Lung microvascular endothelial cell (primary cell): ENCODE data around the gene S100B. TPM values are rescaled to one million over a fixed set of nuclear protein-coding genes. Genes with fewer than 3 reads are reported as not detected.

ENCODE experiments used
- DNase-seq, 2 donors: peaks; one replicate each; pipeline versions ENCODE4 v3.0.0 to v3.0.0-alpha.2; 2010; ENCODE audit warnings: low read depth in 2 of 2
- total RNA-seq: library from RNA; depleted of rRNA; stranded (reverse); fragments of >200 nt; gene quantifications from 2 replicates; pipeline ENCODE4 v1.2.1, GENCODE V29; 2014

Gene S100B
- total RNA-seq, 1 donor from 2014 or later = under 0.01 TPM

- no peak for DNase-seq
Measured at GRCh38 chr21:46628868-46629267, 24.0 kb upstream of the S100B start.

DNA sequence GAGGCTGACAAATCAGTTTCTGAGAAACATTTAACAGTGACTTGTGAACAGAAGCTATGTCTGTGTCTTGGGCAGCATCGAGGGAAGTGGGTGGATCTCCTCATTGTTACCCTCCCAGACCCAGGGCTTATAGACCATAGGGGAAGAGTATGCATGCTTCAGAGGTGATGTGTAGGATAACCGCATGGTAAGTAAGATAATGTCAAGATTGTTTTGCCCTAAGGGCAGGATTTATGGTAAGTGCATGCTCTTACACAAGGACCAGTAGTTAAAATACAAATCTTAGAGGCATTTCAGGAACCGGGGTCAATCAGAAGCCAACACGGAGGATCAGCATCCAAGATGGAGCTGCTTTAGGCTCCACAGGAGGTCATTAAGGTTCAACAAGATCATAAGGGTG, 22.8 kb upstream of the S100B start:
- no peak for DNase-seq

DNA sequence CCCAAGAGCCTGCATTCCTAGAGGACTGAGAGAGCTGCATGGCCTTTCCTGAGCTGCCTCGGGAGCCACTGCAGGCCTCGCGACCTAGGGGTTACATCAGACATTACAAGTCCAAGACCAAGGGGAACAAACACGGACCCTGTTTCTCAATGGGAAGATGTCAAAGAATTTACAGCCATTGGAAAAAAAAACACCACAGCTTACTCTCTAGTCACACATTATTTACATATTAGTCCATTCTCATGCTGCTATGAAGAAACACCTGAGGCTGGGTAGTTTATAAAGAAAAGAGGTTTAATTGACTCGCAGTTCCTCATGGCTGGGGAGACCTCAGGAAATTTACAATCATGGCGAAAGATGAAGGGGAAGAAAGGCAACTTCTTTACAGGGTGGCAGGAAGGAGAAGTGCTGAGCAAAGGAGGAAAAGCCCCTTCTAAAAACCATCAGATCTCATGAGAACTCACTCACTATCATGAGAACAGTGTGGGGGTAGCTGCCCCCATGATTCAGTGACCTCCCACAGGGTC, 22.2 kb upstream of the S100B start:
- DNase-seq = no peak

- DNase-seq = no peak
Measured at GRCh38 chr21:46626536-46626935, 21.7 kb upstream of the S100B start.

- DNase-seq = no peak
Measured at GRCh38 chr21:46625759-46626158, 20.9 kb upstream of the S100B start.

DNA sequence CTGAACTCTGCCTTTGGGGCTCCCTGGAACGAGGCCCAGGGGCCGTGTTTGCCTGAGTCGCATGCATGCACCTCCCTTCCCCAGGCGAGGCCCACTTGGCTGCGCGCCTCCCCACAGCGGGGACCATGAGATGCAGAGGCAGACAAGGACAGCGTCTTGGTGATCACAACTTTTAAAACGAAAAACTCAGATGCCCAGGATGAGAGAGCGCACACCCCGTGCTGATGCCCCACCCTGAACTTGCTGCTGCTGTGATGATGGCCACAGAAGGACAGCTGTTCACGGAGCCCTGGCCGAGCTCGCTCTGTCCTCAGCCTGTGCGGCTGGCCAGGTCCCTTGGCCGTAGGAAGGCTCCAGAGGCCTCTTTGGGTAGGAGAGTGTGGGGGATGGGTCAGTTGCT, 19.2 kb upstream of the S100B start:
- DNase-seq = no peak

DNA sequence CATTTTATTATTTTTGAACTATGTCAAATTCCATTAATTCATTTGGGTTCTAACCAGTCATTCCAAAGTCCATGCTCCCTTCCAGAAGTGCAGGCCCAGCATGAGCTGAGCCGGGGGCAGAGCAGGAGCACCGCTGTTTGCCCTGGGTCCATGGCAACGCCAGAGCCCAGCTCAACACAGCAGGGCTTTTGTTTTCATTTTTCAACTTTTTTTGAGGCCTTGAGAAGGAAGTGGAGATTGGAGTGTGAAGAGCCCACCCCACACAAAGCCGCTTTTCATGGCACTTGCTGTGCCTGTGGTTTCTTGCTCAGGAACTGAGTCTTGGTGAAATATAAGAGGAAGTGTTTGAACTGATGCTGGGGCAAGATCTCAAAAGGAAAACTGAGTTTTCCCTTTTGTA, 17.3 kb upstream of the S100B start:
- peak in 1 of 2 donors; percentile 32 for DNase-seq

DNA sequence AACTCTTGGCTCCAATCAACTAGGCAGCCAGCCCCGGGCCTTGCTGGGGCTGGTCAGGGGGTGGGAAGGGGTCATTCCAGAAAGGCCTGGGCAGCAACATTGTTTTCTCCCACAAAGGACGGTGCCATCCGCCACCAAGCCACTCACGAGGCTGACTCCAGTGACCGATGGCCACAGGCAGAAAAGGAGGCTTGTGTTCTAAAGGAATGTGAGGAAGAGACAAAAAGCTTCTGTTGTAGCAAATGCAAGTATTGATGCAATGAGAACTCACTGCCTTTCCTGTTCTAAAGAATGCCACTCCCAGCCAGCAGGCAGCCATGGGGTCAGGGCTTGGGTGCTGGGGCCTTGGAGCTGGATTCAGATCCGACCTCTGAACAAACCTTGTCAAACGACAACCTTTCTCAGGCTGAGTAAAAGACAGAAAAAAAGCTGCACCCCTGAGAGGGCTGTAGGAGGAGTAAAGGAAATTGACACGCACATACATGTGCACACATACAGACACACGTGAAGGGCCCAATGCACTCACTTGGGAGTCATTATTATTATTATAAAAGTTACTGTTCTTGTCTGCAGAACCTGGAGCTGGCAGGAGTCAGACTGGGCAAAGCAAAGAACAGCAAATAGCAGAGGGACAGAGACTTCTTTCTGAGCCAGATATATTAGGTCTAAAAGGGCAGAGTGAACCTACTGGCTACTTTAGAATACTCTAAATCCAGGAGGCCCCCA, 16.7 kb upstream of the S100B start:
- no peak for DNase-seq

GRCh38 chr21:46620846-46621245, 16.0 kb upstream of the S100B start:
- no peak for DNase-seq

GRCh38 chr21:46619846-46620245, 15.0 kb upstream of the S100B start:
- no peak for DNase-seq

- DNase-seq = no peak
Measured at GRCh38 chr21:46618738-46619379, 14.0 kb upstream of the S100B start.

- peak; percentile 15 to 24 for DNase-seq
Measured at GRCh38 chr21:46617267-46618051, 12.6 kb upstream of the S100B start.

GRCh38 chr21:46616656-46617055, 11.8 kb upstream of the S100B start:
- DNase-seq = no peak

DNA sequence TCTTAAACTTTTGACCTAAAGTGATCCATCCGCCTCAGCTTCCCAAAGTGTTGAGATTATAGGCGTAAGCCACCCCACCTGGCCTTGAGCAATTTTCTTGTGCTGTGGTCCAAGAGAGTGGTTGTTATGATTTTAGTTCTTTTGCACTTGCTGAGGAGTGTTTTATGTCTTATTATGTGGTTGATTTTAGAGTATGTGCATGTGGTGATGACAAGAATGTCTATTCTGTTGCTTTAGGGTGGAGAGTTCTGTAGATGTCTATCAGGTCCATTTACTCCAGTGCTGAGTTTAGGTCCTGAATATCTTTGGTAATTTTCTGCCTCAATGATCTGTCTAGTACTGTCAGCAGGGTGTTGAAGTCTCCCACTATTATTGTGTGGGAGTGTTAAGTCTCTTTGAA, 11.2 kb upstream of the S100B start:
- no peak for DNase-seq

DNA sequence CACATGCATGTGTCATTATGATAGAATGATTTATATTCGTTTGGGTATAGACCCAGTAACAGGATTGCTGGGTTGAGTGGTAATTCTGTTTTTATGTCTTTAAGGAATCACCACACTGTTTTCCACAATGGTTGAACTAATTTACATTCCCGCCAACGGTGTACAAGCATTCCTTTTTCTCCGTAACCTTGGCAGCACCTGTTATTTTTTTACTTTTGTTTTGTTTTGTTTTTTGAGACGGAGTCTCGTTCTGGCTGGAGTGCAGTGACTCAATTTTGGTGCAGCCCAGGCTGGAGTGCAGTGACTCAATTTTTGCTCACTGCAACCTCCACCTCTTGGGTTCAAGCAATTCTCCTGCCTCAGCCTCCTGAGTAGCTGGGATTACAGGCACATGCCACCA, 8.5 kb upstream of the S100B start:
- DNase-seq = no peak

DNA sequence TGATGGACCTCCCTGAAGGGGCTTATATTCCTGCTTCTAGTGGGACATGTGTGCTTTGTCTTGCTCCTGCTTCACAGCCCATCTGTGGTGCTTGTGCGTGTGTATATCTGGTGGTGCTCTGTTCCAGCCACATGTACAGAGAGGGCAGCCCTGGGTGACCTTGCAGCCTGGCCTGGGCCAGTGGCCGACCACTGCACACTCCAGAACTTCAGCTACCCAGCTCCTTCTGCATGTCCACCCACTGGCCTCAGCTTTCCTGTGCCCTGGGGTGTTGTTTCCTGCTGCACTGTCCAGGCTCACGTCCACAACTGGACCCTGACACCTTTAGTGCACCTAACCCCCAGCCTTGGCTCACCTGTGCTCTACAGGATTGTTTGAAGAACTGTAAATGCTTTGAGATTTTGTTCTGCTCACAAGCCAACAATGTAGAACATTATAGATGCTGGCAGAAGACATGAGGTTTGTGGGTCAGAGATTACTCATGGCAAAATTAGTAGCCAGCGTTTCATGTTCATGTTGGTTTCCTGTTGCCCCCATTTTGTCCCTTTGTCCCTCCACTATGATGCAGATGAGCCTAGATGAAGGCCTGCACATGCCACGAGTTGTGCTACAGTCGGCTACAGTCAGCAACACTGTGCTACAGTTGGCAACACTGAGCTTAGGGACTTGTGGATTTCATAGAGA, 5.3 kb upstream of the S100B start:
- DNase-seq = no peak

GRCh38 chr21:46608672-46609111, 3.8 kb upstream of the S100B start:
- no peak for DNase-seq

GRCh38 chr21:46607636-46608035, 2.8 kb upstream of the S100B start:
- no peak for DNase-seq

- DNase-seq = no peak
Measured at GRCh38 chr21:46606427-46606813, 1.5 kb upstream of the S100B start.

DNA sequence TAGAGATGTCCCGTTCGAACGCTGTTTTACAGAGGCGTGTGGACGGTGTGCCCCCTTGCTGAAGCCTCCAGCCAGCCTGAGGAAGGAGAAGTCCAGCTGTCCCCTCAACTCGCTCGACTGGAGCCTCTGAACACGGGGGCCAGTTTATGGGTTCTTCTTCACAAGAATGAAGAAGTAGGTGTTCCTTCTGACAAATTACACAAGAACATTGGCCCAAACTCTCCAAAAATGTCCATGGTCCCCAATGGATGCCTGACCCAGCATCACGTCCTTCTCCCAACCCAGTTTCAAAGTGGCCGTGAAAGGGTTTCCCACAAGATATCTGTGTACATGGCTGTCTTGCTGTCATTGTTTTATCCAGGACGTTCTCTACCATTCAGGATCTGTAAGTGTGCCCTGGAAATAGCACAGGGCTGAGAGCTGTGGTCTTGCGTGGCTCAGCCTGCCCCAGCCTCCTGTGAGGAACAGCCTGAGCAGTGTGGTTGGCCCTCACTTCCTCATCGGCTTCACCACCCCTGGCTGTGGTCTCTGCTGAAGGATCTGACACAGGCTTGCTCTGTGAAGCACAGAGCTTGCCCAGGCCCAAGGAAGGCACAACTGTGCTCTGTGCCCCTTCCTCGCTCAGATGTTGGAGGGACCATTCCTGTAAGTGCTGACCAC, 1.0 kb upstream of the S100B start:
- no peak for DNase-seq

DNA sequence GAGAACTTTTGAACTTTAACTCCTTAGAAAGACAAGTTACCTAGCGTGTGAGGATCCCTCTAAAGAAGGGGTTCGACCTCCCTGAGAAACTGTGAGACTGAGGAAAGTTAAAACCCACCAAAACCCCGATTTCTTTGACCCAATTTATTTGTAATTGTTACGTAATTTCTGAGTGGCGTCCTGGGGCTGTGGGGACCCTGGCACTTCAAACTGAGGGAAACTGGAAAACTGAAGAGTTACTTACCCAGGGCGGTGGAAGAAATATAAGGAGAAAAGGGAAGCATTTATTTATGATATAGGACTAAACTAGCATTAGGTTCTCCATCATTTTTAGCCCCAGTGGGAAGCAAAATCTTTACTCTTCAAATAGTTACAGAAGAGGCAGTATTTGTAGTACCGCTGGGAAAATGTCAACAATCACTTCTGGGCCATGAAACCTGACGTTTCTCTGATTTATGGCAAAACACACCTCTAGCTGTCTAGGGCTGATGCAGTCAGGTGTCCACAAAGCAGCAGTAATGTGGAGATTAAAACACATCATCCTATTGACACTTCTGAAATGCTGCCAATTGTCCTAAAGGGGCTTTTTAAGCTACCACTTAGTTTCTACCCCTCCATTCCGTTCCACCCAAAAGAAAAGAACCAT, 430 bp downstream of the S100B start:
- DNase-seq = no peak
